Duodenal mucosa (tissue), 2 donors: ENCODE measurements around the gene APOL2.
A peak's percentile ranks its signal among the peaks of the same experiment; 100 is the strongest.
"Not testable (repeated sequence)": the region's sequence is repeated elsewhere in the genome, so short reads cannot be mapped to it uniquely, and the experiment has no call there.

Experiments used
- H3K27ac ChIP-seq: one replicate; pipeline ENCODE4 v1.7.0; 2013; ENCODE audit warnings: low read depth, low read length
- H3K27me3 ChIP-seq, 2 donors: one replicate each; pipeline ENCODE4 v1.7.0; 2013; ENCODE audit warnings: low read length in 2 of 2, control low read depth in 1 of 2; ENCODE audit not compliant: insufficient read depth in 2 of 2, control insufficient read depth in 1 of 2
- H3K36me3 ChIP-seq, 2 donors: one replicate each; pipeline ENCODE4 v1.7.0; 2013; ENCODE audit warnings: low read length in 2 of 2, control low read depth in 1 of 2; ENCODE audit not compliant: insufficient read depth in 2 of 2, control insufficient read depth in 1 of 2
- H3K4me1 ChIP-seq, 2 donors: one replicate each; pipeline ENCODE4 v1.7.0; 2013; ENCODE audit warnings: low read length in 2 of 2, control low read depth in 1 of 2; ENCODE audit not compliant: insufficient read depth in 2 of 2, control insufficient read depth in 1 of 2
- H3K4me3 ChIP-seq, 2 donors: one replicate each; pipeline ENCODE4 v1.7.0; 2013; ENCODE audit warnings: low read length in 2 of 2, low read depth in 1 of 2
- H3K9ac ChIP-seq, 2 donors: one replicate each; pipeline ENCODE4 v1.7.0; 2013; ENCODE audit warnings: low read length in 2 of 2, low read depth in 1 of 2
- H3K9me3 ChIP-seq, 2 donors: one replicate each; pipeline ENCODE4 v1.7.0; 2013; ENCODE audit warnings: low read length in 2 of 2, control low read depth in 1 of 2; ENCODE audit not compliant: control insufficient read depth in 1 of 2

Gene APOL2

GRCh38 chr22:36252754-36253522, 13.6 kb upstream of the APOL2 start, which contains the start of gene APOL1:
Gene APOL1, plus strand, starts transcription at chr22:36253133. Its CDS starts 1,823 bp downstream, at chr22:36254956.
- no peaks in the 10 kb centered on the region for H3K27me3 ChIP-seq
- H3K9ac ChIP-seq: peak within 1 kb of the TSS; percentile 44 to 67
- peak within 1 kb of the TSS; percentile 75 to 88 for H3K4me3 ChIP-seq
- peak within 1 kb of the TSS; percentile 63 for H3K27ac ChIP-seq
- H3K4me1 ChIP-seq: peaks cover 20 to 26% of the 10 kb centered on the region in 2 donors
- H3K36me3 ChIP-seq: peaks cover 0 to 4% of the 10 kb centered on the region in 2 donors
- H3K9me3 ChIP-seq: no peaks in the 10 kb centered on the region

- H3K4me3 ChIP-seq, H3K9ac ChIP-seq, H3K27ac ChIP-seq, H3K9me3 ChIP-seq, H3K36me3 ChIP-seq, H3K27me3 ChIP-seq: not testable (repeated sequence)
- peaks cover 20 to 23% of the 10 kb centered on the region in 2 donors for H3K4me1 ChIP-seq
Measured at GRCh38 chr22:36251979-36252608, 12.8 kb upstream of the APOL2 start.

- H3K27ac ChIP-seq, H3K9ac ChIP-seq, H3K36me3 ChIP-seq, H3K9me3 ChIP-seq, H3K4me3 ChIP-seq, H3K27me3 ChIP-seq: not testable (repeated sequence)
- peaks cover 20 to 23% of the 10 kb centered on the region in 2 donors for H3K4me1 ChIP-seq
Measured at GRCh38 chr22:36250292-36250960, 11.1 kb upstream of the APOL2 start.

DNA sequence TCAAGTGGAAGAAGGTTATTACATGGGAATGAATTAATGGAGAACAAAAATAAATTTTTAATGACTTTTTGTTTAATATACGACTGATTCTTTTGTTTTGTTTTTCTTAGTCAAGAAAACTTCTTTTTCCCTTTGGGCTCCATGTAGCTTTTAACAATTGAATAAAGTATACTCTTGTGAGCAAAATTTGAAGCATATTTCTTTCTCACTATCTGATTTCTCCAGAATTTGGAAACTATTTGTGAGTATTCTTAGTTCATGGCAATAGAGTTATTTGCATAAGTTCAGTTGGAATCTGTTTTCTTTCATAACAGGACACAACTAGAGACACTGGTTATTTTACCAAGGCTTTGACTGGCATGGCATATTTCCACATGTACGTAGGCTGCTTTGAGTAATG, 9.8 kb upstream of the APOL2 start:
- no peak overlapping the region for H3K9ac ChIP-seq
- no peaks in the 10 kb centered on the region for H3K27me3 ChIP-seq
- no peaks in the 10 kb centered on the region for H3K36me3 ChIP-seq
- no peaks in the 10 kb centered on the region for H3K9me3 ChIP-seq
- H3K4me1 ChIP-seq: peaks cover 13% of the 10 kb centered on the region in 2 donors
- H3K27ac ChIP-seq: no peak overlapping the region
- no peak overlapping the region for H3K4me3 ChIP-seq

GRCh38 chr22:36247955-36248354, 8.6 kb upstream of the APOL2 start:
- peaks cover 3 to 4% of the 10 kb centered on the region in 2 donors for H3K4me1 ChIP-seq
- no peaks in the 10 kb centered on the region for H3K9me3 ChIP-seq
- H3K9ac ChIP-seq: no peak overlapping the region
- no peaks in the 10 kb centered on the region for H3K27me3 ChIP-seq
- H3K27ac ChIP-seq: no peak overlapping the region
- no peak overlapping the region for H3K4me3 ChIP-seq
- no peaks in the 10 kb centered on the region for H3K36me3 ChIP-seq

- no peaks in the 10 kb centered on the region for H3K36me3 ChIP-seq
- no peaks in the 10 kb centered on the region for H3K27me3 ChIP-seq
- H3K27ac ChIP-seq: no peak overlapping the region
- H3K9ac ChIP-seq: no peak overlapping the region
- no peaks in the 10 kb centered on the region for H3K9me3 ChIP-seq
- H3K4me3 ChIP-seq: no peak overlapping the region
- no peaks in the 10 kb centered on the region for H3K4me1 ChIP-seq
Measured at GRCh38 chr22:36246718-36247117, 7.4 kb upstream of the APOL2 start.

DNA sequence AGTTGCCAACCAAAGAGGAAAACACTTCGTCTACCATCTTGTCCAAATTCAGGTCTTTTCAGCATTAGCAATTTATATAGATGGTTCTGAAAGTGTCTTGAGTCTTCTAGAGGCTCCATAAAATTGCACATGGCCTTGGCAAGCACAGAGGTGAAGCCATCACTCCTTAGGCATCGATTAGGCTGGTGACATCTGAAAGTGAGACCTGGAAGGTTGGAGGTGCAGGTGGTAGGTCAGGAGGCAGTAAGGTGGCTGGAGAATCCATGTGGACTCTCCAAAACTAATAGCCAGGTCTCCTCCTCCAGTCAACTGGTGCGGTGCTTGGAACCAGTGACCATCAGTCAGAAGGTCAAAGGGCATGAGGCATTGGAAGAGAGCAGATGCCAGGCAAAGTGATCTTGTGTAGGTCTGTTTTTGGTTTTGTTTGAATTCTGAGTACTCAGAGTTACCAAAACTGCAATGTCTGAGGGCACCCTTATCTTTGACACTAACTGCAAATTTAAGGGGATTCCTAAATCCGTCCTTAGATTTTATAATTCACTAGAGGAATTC, 6.6 kb upstream of the APOL2 start:
- H3K27me3 ChIP-seq: no peaks in the 10 kb centered on the region
- no peak overlapping the region for H3K9ac ChIP-seq
- H3K4me1 ChIP-seq: no peaks in the 10 kb centered on the region
- H3K27ac ChIP-seq: no peak overlapping the region
- H3K36me3 ChIP-seq: no peaks in the 10 kb centered on the region
- H3K9me3 ChIP-seq: no peaks in the 10 kb centered on the region
- H3K4me3 ChIP-seq: no peak overlapping the region

- Histone ChIP-seq H3K4me3 (no peak overlapping the region), H3K9me3 (no peaks in the 10 kb centered on the region), H3K27ac (no peak overlapping the region), H3K9ac (no peak overlapping the region), H3K27me3 (no peaks in the 10 kb centered on the region), H3K4me1 (peaks cover 2% of the 10 kb centered on the region in 2 donors), H3K36me3 (no peaks in the 10 kb centered on the region)
Measured at GRCh38 chr22:36244522-36245391, 5.4 kb upstream of the APOL2 start.

GRCh38 chr22:36243986-36244385, 4.7 kb upstream of the APOL2 start:
- H3K27ac ChIP-seq: no peak overlapping the region

More at GRCh38 chr22:36243986-36244385, 4.7 kb upstream of the APOL2 start:
- H3K9ac ChIP-seq: no peak overlapping the region
- no peaks in the 10 kb centered on the region for H3K27me3 ChIP-seq
- H3K4me1 ChIP-seq: peaks cover 5% of the 10 kb centered on the region in 2 donors
- no peaks in the 10 kb centered on the region for H3K36me3 ChIP-seq
- H3K4me3 ChIP-seq: no peak overlapping the region
- H3K9me3 ChIP-seq: no peaks in the 10 kb centered on the region
